Mucosa of rectum (tissue), 2 donors: Measurements from ENCODE around the gene MSI2.

ENCODE experiments used
- H3K27ac ChIP-seq, 2 donors: one replicate each; pipeline ENCODE4 v1.7.0; 2013; ENCODE audit warnings: inconsistent platforms in 2 of 2, low read depth in 2 of 2, low read length in 2 of 2
- H3K27me3 ChIP-seq, 2 donors: one replicate each; pipeline ENCODE4 v1.7.0; 2013; ENCODE audit warnings: low read length in 2 of 2; ENCODE audit not compliant: control insufficient read depth in 2 of 2, insufficient read depth in 2 of 2
- H3K36me3 ChIP-seq, 2 donors: one replicate each; pipeline ENCODE4 v1.7.0; 2013; ENCODE audit warnings: low read length in 2 of 2; ENCODE audit not compliant: control insufficient read depth in 2 of 2, insufficient read depth in 2 of 2
- H3K4me1 ChIP-seq, 2 donors: one replicate each; pipeline ENCODE4 v1.7.0; 2013; ENCODE audit warnings: low read length in 2 of 2, mild to moderate bottlenecking in 1 of 2; ENCODE audit not compliant: control insufficient read depth in 2 of 2, insufficient read depth in 2 of 2
- H3K4me3 ChIP-seq, 2 donors: one replicate each; pipeline ENCODE4 v1.7.0; 2013; ENCODE audit warnings: low read length in 2 of 2
- H3K9ac ChIP-seq, 2 donors: one replicate each; pipeline ENCODE4 v1.7.0; 2013; ENCODE audit warnings: low read length in 2 of 2, low read depth in 1 of 2, mild to moderate bottlenecking in 1 of 2
- H3K9me3 ChIP-seq, 2 donors: one replicate each; pipeline ENCODE4 v1.7.0; 2013; ENCODE audit warnings: low read length in 2 of 2; ENCODE audit not compliant: control insufficient read depth in 2 of 2
- donor health status: healthy.
- donor health status: Normal muscosa, but diverticular disease.

MSI2 gene

DNA sequence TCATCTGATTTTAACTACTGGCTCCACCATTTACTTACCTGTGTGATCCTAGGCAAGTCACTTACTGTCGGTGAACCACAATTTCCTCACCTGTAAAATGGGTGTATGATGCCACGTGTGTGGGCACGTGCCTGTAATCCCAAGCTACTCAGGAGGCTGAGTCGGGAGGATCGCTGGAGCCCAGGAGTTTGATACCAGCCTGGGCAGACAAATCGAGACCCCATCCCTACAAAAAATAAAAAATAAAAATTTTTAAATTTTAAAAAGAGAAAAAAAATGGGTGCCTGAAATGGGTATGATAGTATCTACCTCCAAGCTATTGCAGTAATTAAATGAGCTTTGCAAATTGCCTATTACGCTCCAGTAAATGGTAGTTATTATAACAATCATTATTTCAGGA lies 263.5 kb downstream of the MSI2 start:
- Histone ChIP-seq H3K9ac (no peak overlapping the region), H3K4me1 (no peaks in the 10 kb centered on the region), H3K27ac (no peak overlapping the region)

DNA sequence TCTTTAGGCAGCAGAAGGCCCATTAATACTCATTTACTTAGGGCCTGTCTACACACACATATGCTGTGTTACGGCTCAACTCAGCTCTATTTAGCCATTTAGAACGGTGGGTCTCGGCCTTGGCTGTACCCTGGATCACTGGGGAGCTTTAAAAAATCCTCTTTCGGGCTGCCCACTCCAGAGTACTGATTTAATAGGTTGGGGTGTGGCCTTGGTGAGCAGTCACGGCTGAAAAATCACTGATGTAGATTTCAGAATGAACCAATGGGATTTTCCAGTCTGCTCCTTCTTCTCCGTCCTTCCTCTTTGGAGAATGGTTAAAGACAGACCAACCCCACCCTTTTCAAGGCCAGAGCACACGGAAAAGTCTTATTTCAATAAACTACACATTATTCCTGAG lies 265.3 kb downstream of the MSI2 start:
- Histone ChIP-seq H3K27ac (no peak overlapping the region), H3K9ac (no peak overlapping the region), H3K4me1 (no peaks in the 10 kb centered on the region), H3K27me3 (no peaks in the 10 kb centered on the region), H3K4me3 (no peak overlapping the region), H3K36me3 (no peaks in the 10 kb centered on the region), H3K9me3 (no peaks in the 10 kb centered on the region)

More for the DNA sequence above, 263.5 kb downstream of the MSI2 start:
- no peaks in the 10 kb centered on the region for H3K36me3 ChIP-seq
- no peak overlapping the region for H3K4me3 ChIP-seq
- no peaks in the 10 kb centered on the region for H3K27me3 ChIP-seq
- H3K9me3 ChIP-seq, result no peaks in the 10 kb centered on the region

DNA sequence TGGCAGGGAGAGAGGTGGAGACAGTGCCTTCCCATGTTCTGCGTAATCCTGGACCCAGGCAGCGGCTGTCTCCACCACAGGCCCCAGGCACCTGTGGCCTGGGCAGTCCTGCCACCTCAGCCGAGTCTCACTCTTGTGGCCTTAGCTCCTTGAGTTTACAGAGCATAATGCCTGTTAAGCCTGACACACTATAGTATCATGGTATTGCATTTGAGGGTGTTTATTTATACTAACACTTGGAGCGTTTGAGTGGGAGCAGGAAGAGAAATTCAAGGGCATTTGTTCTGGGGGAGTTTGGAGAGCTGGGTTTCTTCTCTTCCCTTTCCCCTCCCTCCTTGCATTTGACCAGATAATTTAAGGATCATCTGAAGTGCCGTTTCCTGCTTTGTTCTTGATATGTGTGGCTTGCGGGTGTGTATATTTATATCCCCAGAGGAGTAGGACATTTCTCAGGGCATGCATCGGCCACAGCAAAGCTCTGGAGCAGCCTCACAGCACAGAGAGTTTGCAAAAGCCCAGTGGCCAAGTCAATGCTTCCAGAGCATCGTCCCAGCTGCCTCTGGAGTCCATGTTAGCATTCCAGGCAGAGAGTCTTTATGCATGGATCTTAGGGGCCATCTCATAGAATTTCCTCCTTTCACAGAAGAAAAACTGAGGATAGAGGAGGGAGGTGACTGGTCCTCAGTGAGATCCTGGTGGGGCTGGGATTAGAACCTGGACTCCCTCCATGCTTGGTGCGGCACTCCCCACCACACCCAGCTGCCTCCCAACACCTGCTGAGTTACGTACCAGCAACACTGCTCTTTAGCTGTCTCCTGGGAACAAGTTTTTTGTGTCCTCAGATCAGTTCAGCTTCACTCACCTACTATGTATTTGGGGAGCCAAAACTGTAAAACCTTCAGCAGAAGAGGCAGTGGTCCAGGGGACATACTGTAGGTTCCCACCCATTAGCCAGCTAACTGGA lies 266.0 kb downstream of the MSI2 start:
- H3K9ac ChIP-seq, result no peak overlapping the region
- H3K27me3 ChIP-seq, result no peaks in the 10 kb centered on the region
- H3K36me3 ChIP-seq, result no peaks in the 10 kb centered on the region
- H3K4me1 ChIP-seq, result no peaks in the 10 kb centered on the region
- no peak overlapping the region for H3K4me3 ChIP-seq
- no peak overlapping the region for H3K27ac ChIP-seq
- no peaks in the 10 kb centered on the region for H3K9me3 ChIP-seq

DNA sequence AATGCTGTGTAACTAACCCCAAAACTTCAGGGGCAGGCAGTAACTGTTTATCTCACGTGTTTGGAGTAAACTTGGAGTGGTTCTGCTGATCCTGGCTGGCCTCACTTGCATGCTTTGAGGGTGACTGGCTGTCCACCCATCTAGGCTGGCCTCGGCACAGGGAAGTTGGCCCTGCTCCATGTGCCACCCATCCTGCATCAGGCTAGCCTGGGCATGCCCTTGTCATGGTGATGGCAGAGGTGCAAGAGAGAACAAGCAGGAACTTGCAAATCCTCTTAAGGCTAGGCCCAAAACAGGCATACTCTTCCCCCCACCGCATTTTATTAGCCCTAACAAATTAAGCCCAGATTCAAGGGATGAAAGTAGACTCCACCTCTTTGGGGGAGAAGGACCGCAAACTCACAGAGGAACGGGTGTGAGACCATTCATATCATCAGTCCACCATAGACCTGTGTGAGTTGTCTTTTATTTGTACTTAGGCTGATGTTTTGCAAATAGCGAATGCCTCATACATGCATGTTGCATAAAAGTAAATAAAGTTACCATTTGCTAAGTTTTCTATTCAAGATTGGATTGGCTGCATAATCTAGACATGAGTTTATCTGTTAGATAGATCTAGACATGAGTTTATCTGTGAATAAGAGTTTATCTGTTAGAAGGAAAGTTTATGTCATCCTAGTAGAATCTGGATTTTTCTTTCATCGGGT lies 267.8 kb downstream of the MSI2 start:
- Histone ChIP-seq H3K9me3 (no peaks in the 10 kb centered on the region), H3K27me3 (no peaks in the 10 kb centered on the region), H3K9ac (no peak overlapping the region), H3K4me3 (no peak overlapping the region), H3K27ac (no peak overlapping the region), H3K4me1 (peaks cover 0 to 2% of the 10 kb centered on the region in 2 donors), H3K36me3 (no peaks in the 10 kb centered on the region)

DNA sequence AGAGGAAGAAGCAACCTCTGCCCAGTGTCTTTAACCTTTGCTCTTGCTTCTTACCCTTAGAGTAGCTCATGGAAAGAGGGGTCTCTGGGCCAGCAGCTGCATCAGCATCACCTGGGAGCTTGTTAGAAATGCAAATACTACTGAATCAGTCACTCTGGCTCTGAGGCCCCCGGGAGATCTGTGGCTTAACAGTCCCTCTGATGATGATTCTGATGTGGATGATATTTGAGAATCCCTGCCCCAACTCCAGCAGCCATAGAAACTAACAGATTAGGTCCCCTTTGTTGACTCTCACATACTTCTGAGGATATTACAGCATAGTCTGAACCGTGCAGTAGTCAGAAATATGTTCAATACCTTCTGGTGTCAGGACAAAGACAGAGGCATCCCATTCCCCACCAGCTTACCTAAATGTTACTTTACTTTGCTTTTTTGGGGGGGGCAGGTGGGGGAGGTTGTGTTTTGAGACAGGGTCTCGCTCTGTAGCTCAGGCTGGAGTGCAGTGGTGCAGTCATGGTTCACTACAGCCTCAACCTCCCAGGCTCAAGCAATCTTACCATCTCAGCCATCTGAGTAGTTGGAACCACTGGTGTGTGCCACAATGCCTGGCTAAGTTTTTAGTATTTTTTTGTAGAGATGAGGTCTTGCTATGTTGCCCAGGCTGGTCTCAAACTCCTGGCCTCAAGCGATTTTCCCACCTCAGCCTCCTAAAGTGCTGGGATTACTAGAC lies 268.7 kb downstream of the MSI2 start:
- Histone ChIP-seq H3K36me3 (no peaks in the 10 kb centered on the region), H3K27me3 (no peaks in the 10 kb centered on the region), H3K27ac (no peak overlapping the region), H3K4me3 (no peak overlapping the region), H3K9me3 (no peaks in the 10 kb centered on the region), H3K4me1 (peaks cover 0 to 2% of the 10 kb centered on the region in 2 donors), H3K9ac (no peak overlapping the region)

DNA sequence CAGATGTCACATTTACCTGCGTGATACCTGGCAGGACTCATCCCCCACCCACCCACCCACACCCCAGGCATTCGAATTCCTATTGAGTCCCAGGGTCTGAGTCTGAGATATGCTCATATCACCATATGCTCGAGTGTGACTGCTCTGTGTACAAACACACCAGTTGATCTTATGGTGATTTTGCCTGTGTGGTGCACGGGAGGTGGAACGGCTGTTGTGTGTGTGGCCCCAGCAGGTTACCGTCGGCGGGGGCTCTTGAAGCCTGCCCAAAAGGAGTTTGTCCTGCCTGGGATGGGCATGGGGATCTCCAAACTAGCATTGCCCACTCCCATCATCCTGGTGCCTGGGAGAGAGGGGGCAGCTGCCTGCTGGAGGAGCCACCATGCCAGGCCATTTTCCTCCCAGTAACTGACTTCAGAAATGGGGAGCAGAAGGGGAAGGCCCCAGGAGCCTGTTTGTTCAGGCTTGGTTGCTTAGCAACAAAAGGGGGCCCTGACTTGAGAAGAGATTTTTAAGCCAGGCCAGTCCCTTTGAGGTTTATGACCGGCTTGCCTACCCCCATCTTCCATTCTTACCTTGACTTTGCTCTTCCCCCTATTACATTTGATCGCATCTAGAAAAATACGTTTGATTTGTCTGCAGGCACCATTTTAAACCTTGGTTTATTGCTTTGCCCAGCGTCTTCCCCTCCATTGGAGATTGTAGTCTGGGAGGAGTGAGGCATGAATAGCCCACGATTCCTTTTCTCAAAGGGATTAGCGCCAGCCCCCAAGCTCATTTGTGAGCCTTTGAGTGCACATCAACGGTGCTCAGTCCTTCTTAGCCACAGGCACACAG lies 271.1 kb downstream of the MSI2 start:
- no peak overlapping the region for H3K27ac ChIP-seq
- no peaks in the 10 kb centered on the region for H3K9me3 ChIP-seq
- H3K4me1 ChIP-seq, result peaks cover 0 to 8% of the 10 kb centered on the region in 2 donors
- H3K27me3 ChIP-seq, result no peaks in the 10 kb centered on the region
- no peak overlapping the region for H3K4me3 ChIP-seq
- no peaks in the 10 kb centered on the region for H3K36me3 ChIP-seq
- H3K9ac ChIP-seq, result no peak overlapping the region

DNA sequence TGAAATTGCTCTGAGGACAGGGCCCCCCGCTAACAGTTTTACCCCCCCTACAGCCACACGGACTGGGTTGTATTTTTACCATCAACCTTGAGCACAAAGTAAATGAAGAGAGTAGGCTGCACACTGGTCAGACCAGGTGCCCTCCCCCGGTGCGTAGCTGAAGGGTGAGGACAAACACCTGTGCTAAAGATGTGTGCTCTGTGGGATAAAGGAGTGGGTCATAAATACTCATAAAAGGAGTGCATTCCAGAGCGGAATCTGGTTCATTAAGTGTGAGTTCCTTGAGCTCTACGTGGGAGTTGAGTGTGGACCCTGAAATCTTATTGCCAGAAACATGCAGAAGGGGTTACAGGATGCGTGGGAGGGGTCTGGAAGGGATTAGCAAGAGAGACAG lies 271.7 kb downstream of the MSI2 start:
- no peak overlapping the region for H3K4me3 ChIP-seq
- H3K27me3 ChIP-seq, result no peaks in the 10 kb centered on the region
- H3K4me1 ChIP-seq, result peaks cover 0 to 8% of the 10 kb centered on the region in 2 donors
- no peak overlapping the region for H3K9ac ChIP-seq
- no peaks in the 10 kb centered on the region for H3K9me3 ChIP-seq
- peaks cover 0 to 2% of the 10 kb centered on the region in 2 donors for H3K36me3 ChIP-seq
- H3K27ac ChIP-seq, result no peak overlapping the region

DNA sequence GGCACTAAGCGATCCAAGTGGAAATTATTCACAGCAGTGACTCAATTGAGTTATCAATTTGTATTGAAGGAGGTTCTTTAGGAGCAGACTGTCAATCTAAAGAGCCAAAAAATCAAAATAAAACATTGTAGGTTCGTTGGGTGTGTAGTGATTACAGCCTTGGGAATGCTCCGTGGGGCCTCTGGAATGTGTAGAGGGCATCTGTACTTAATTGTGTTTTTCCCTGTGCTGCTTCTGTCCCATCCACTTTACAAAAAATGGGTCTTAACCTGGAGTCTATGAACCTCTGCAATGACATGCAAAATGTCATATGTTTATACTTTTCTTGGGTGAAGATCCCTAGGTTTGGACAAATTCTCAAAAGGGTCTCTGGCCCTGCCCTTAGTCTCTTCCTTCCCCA lies 273.7 kb downstream of the MSI2 start:
- H3K36me3 ChIP-seq, result peaks cover 0 to 3% of the 10 kb centered on the region in 2 donors
- H3K9ac ChIP-seq, result no peak overlapping the region
- H3K27me3 ChIP-seq, result no peaks in the 10 kb centered on the region
- no peaks in the 10 kb centered on the region for H3K9me3 ChIP-seq
- no peak overlapping the region for H3K4me3 ChIP-seq
- H3K4me1 ChIP-seq, result peaks cover 0 to 8% of the 10 kb centered on the region in 2 donors
- no peak overlapping the region for H3K27ac ChIP-seq

DNA sequence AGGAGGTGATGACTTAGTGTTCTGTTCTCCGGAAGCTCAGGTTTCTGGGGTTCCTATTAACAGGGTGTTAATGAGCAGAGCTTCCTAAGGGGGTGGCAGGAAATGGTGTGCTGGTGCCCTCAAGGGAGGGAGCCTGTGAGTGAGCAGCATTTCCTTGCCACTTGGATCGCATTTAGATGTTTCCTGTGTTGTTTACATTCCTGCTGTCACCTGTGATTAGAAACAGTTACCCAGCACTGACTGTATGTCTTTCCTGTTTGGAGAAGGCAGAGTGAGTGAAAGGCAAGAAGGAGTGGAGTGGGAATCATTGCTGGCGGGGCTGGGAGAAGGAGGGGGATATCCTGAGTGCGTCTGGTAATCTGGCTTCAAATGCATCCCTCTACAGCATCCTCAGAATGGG lies 274.2 kb downstream of the MSI2 start:
- H3K9ac ChIP-seq, result no peak overlapping the region
- H3K4me3 ChIP-seq, result no peak overlapping the region
- no peak overlapping the region for H3K27ac ChIP-seq
- H3K4me1 ChIP-seq, result peaks cover 0 to 8% of the 10 kb centered on the region in 2 donors
- H3K36me3 ChIP-seq, result peaks cover 0 to 3% of the 10 kb centered on the region in 2 donors
- H3K9me3 ChIP-seq, result no peaks in the 10 kb centered on the region
- no peaks in the 10 kb centered on the region for H3K27me3 ChIP-seq
